Measurements from ENCODE around the gene C4BPB. TPM values are rescaled to one million over a fixed set of nuclear protein-coding genes. Genes with fewer than 3 reads are reported as not detected.

Gene C4BPB
- total and polyA plus RNA-seq, 10 donors, result 0.24 to 1.4 (median 0.59) TPM; not detected in 1

DNA sequence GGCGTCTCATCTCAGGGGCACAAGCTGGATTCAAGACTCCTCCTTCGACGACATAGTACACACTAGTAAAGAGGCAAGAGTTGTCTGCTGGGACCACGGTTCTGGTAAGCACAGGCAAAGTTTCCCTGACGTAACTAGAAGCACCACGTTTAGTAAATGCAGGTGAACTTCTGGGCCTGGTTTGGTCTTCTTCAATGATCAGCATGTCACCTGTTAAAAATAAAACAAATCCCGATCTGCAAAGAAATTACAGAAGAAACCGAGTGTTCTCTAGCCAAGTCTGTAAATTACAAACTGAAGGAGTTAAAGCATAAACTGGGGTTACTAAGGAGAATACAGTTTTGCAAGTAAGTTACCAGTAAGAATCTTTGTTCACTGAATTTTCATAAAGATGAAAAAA, 39.1 kb upstream of the C4BPB start:
- Histone ChIP-seq H3K36me3 (peaks cover 0 to 37% (median 23%) of the 10 kb centered on the region in 6 donors), H3K27me3 (replicated peaks in 1 of 7) (no peaks in the 10 kb centered on the region), H3K9me3 (no peaks in the 10 kb centered on the region), H3K4me3 (peak overlapping the region in 7 of 8 donors; percentile 86 to 99 (median 93)), H3K27ac (peak overlapping the region; percentile 85 to 96 (median 92)), H3K4me1 (peaks cover 29 to 87% (median 72%) of the 10 kb centered on the region in 6 donors)
- TF ChIP-seq POLR2AphosphoS5 (IDR thresholded peaks at IDR 0.05) (no peak), POLR2A (IDR thresholded peaks at IDR 0.05) (no peak)
- TF ChIP-seq, protein P1, sequence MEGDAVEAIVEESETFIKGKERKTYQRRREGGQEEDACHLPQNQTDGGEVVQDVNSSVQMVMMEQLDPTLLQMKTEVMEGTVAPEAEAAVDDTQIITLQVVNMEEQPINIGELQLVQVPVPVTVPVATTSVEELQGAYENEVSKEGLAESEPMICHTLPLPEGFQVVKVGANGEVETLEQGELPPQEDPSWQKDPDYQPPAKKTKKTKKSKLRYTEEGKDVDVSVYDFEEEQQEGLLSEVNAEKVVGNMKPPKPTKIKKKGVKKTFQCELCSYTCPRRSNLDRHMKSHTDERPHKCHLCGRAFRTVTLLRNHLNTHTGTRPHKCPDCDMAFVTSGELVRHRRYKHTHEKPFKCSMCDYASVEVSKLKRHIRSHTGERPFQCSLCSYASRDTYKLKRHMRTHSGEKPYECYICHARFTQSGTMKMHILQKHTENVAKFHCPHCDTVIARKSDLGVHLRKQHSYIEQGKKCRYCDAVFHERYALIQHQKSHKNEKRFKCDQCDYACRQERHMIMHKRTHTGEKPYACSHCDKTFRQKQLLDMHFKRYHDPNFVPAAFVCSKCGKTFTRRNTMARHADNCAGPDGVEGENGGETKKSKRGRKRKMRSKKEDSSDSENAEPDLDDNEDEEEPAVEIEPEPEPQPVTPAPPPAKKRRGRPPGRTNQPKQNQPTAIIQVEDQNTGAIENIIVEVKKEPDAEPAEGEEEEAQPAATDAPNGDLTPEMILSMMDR (IDR thresholded peaks at IDR 0.05 in 8 of 11, conservative IDR thresholded peaks at IDR 0.05 in 3 of 11), result no peak
- WGBS, 5 donors, result 56 to 72% (median 64%) methylated on average over 8 of the region's 8 CpGs
- intact Hi-C loops (cut with DNase I; ENCODE audit: low total_unique reads), result no loop called here
- no peak for DNase-seq

DNA sequence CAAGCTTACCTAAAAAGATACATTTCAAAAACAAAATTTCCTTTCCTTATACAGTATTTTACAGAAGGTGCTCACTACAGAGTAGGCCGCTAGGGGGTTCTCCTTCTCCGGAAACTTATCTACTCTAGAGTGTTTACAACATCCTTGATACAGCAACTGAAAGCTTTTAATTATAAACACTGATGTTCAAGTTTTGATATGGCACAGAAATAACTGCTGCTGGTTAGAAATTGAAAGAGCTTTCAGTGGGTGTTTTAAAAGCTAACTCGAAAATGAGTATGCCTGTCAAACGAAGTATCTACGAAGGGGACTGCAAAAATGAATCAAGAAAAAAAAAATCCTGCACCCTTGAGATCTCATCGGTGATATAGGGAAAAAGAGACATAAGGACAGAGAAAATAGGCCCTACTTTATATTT, 38.7 kb upstream of the C4BPB start:
- no peak for DNase-seq
- Histone ChIP-seq H3K4me1 (peaks cover 29 to 87% (median 74%) of the 10 kb centered on the region in 6 donors), H3K36me3 (peaks cover 0 to 36% (median 23%) of the 10 kb centered on the region in 6 donors), H3K4me3 (peak overlapping the region; percentile 86 to 99 (median 93)), H3K9me3 (no peaks in the 10 kb centered on the region), H3K27me3 (replicated peaks in 1 of 7) (no peaks in the 10 kb centered on the region), H3K27ac (peak overlapping the region; percentile 85 to 96 (median 92))
- intact Hi-C loops (cut with DNase I; ENCODE audit: low total_unique reads), result no loop called here
- TF ChIP-seq, protein P1 (IDR thresholded peaks at IDR 0.05 in 8 of 11, conservative IDR thresholded peaks at IDR 0.05 in 3 of 11), result peak; percentile 53 to 87 (median 79)
- TF ChIP-seq POLR2AphosphoS5 (IDR thresholded peaks at IDR 0.05) (no peak), POLR2A (IDR thresholded peaks at IDR 0.05) (no peak)
- WGBS, 5 donors, result 0 to 1% (median 0%) methylated on average over 6 of the region's 6 CpGs

DNA sequence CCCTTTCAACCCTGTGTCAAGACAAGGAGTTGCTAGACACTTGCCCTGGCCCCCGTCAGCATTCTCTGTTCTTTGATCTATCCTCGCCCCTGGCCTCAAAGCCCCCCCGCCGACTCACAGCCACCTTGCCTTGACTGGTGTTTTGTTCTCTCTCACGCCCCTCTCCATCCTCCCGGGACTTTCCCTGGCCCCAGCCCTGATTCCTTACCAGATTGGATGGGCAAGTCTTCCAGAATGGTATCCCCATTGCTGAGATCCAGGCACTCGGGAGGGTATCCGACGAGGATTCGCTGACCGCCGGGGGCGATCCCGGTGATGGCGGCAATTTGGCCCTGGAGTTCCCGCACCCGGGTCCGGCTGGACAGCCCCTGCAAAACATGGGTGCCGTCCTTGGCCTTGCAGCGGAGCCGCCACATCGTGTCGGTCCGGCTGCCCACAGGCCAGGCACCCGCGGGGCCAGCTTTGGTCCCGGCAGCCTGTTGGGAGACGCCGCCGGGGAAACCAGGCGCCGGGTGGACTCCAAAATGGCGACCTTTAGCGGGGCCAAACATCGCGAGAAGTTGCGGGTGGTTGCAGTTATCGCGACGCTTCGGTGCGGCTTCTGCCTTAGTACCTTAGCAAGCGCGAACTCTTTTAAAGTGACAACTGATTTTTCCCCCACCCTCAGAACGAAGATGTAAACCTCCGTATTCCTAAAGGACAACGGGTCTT, 38.0 kb upstream of the C4BPB start:
- Histone ChIP-seq H3K27ac (peak overlapping the region; percentile 85 to 96 (median 92)), H3K36me3 (peaks cover 0 to 39% (median 23%) of the 10 kb centered on the region in 6 donors), H3K9me3 (no peaks in the 10 kb centered on the region), H3K4me1 (peaks cover 29 to 86% (median 76%) of the 10 kb centered on the region in 6 donors), H3K4me3 (peak overlapping the region; percentile 86 to 99 (median 93)), H3K27me3 (replicated peaks in 1 of 7) (no peaks in the 10 kb centered on the region)
- DNase-seq, result peak; percentile 95
- TF ChIP-seq, protein P1 (IDR thresholded peaks at IDR 0.05 in 8 of 11, conservative IDR thresholded peaks at IDR 0.05 in 3 of 11), result peak in 3 of 11 experiments; percentile 20 to 36 (median 28)
- TF ChIP-seq POLR2A (IDR thresholded peaks at IDR 0.05), result no peak
- peak; percentile 77 to 86 (median 80) for TF ChIP-seq POLR2AphosphoS5 (IDR thresholded peaks at IDR 0.05)
- 0 to 2% (median 1%) methylated on average over 36 to 47 of the region's 47 CpGs for WGBS, 5 donors
- intact Hi-C loops (cut with DNase I; ENCODE audit: low total_unique reads), result no loop called here
